Muscle layer of colon (tissue), 2 donors: ENCODE results near the gene COL12A1.
A peak's percentile ranks its signal among the peaks of the same experiment; 100 is the strongest.

Experiments used
- H3K27ac ChIP-seq: one replicate; pipeline ENCODE4 v1.7.0; 2013; ENCODE audit warnings: low read depth, mild to moderate bottlenecking, low read length, moderate library complexity
- H3K27me3 ChIP-seq, 2 donors: one replicate each; pipeline ENCODE4 v1.7.0; 2013; ENCODE audit warnings: low read length in 2 of 2, mild to moderate bottlenecking in 2 of 2; ENCODE audit not compliant: insufficient read depth in 2 of 2, control insufficient read depth in 1 of 2
- H3K36me3 ChIP-seq: one replicate; pipeline ENCODE4 v1.7.0; 2013; ENCODE audit warnings: mild to moderate bottlenecking, low read length; ENCODE audit not compliant: insufficient read depth
- H3K4me1 ChIP-seq: one replicate; pipeline ENCODE4 v1.7.0; 2013; ENCODE audit warnings: mild to moderate bottlenecking, low read length; ENCODE audit not compliant: insufficient read depth
- H3K4me3 ChIP-seq, 2 donors: one replicate each; pipeline ENCODE4 v1.7.0; 2013; ENCODE audit warnings: low read length in 2 of 2, low read depth in 1 of 2, mild to moderate bottlenecking in 1 of 2, moderate library complexity in 1 of 2
- H3K9ac ChIP-seq: one replicate; pipeline ENCODE4 v1.7.0; 2013; ENCODE audit warnings: low read length
- H3K9me3 ChIP-seq: one replicate; pipeline ENCODE4 v1.7.0; 2013; ENCODE audit warnings: mild to moderate bottlenecking, low read length
- donor health status: abdominal sarcoma.
- donor health status: Adenocarcinoma of cecum.

COL12A1 gene

GRCh38 chr6:75171567-75171966 is 34.3 kb downstream of the COL12A1 start:
- H3K9ac ChIP-seq = no peak overlapping the region
- H3K36me3 ChIP-seq = peaks cover 15% of the 10 kb centered on the region
- H3K27me3 ChIP-seq = no peaks in the 10 kb centered on the region
- no peak overlapping the region for H3K27ac ChIP-seq
- no peaks in the 10 kb centered on the region for H3K9me3 ChIP-seq
- no peak overlapping the region for H3K4me3 ChIP-seq
- H3K4me1 ChIP-seq = peaks cover 27% of the 10 kb centered on the region

- H3K9me3 ChIP-seq = no peaks in the 10 kb centered on the region
- H3K4me3 ChIP-seq = no peak overlapping the region
- H3K9ac ChIP-seq = no peak overlapping the region
- H3K4me1 ChIP-seq = peaks cover 27% of the 10 kb centered on the region
- H3K27ac ChIP-seq = peak overlapping the region; percentile 12
- no peaks in the 10 kb centered on the region for H3K27me3 ChIP-seq
- H3K36me3 ChIP-seq = peaks cover 9% of the 10 kb centered on the region
Observed at GRCh38 chr6:75170691-75171560, 34.9 kb downstream of the COL12A1 start.

- H3K9ac ChIP-seq = no peak overlapping the region
- peaks cover 11% of the 10 kb centered on the region for H3K36me3 ChIP-seq
- no peaks in the 10 kb centered on the region for H3K27me3 ChIP-seq
- no peak overlapping the region for H3K4me3 ChIP-seq
- H3K27ac ChIP-seq = no peak overlapping the region
- peaks cover 4% of the 10 kb centered on the region for H3K9me3 ChIP-seq
- H3K4me1 ChIP-seq = peaks cover 27% of the 10 kb centered on the region
Observed at GRCh38 chr6:75169689-75170586, 35.9 kb downstream of the COL12A1 start.

- no peak overlapping the region for H3K27ac ChIP-seq
- peaks cover 11% of the 10 kb centered on the region for H3K36me3 ChIP-seq
Observed at GRCh38 chr6:75167851-75168250, 38.0 kb downstream of the COL12A1 start.

GRCh38 chr6:75167325-75167724 is 38.5 kb downstream of the COL12A1 start:
- Histone ChIP-seq H3K36me3 (peaks cover 11% of the 10 kb centered on the region), H3K27ac (no peak overlapping the region), H3K4me1 (peaks cover 27% of the 10 kb centered on the region), H3K9me3 (peaks cover 4% of the 10 kb centered on the region), H3K27me3 (no peaks in the 10 kb centered on the region), H3K4me3 (no peak overlapping the region), H3K9ac (no peak overlapping the region)

More at GRCh38 chr6:75167851-75168250, 38.0 kb downstream of the COL12A1 start:
- Histone ChIP-seq H3K4me1 (peaks cover 27% of the 10 kb centered on the region), H3K4me3 (no peak overlapping the region), H3K27me3 (no peaks in the 10 kb centered on the region), H3K9ac (no peak overlapping the region), H3K9me3 (peaks cover 4% of the 10 kb centered on the region)

- H3K27me3 ChIP-seq = no peaks in the 10 kb centered on the region
- no peak overlapping the region for H3K9ac ChIP-seq
- H3K27ac ChIP-seq = no peak overlapping the region
- no peak overlapping the region for H3K4me3 ChIP-seq
- peaks cover 11% of the 10 kb centered on the region for H3K36me3 ChIP-seq
- H3K9me3 ChIP-seq = peaks cover 4% of the 10 kb centered on the region
- H3K4me1 ChIP-seq = peaks cover 27% of the 10 kb centered on the region
Observed at GRCh38 chr6:75166773-75167172, 39.1 kb downstream of the COL12A1 start.

- peaks cover 11% of the 10 kb centered on the region for H3K36me3 ChIP-seq
- no peaks in the 10 kb centered on the region for H3K27me3 ChIP-seq
- no peak overlapping the region for H3K27ac ChIP-seq
- H3K9ac ChIP-seq = no peak overlapping the region
- H3K4me3 ChIP-seq = no peak overlapping the region
- H3K9me3 ChIP-seq = peaks cover 4% of the 10 kb centered on the region
- H3K4me1 ChIP-seq = peaks cover 21% of the 10 kb centered on the region
Observed at GRCh38 chr6:75166236-75166635, 39.6 kb downstream of the COL12A1 start.

GRCh38 chr6:75158176-75158575 is 47.7 kb downstream of the COL12A1 start:
- H3K4me1 ChIP-seq = peaks cover 4% of the 10 kb centered on the region
- peaks cover 4% of the 10 kb centered on the region for H3K36me3 ChIP-seq
- H3K9ac ChIP-seq = no peak overlapping the region
- H3K4me3 ChIP-seq = no peak overlapping the region
- no peak overlapping the region for H3K27ac ChIP-seq
- H3K27me3 ChIP-seq = no peaks in the 10 kb centered on the region
- no peaks in the 10 kb centered on the region for H3K9me3 ChIP-seq

- H3K4me3 ChIP-seq = no peak overlapping the region
- no peaks in the 10 kb centered on the region for H3K27me3 ChIP-seq
- peaks cover 4% of the 10 kb centered on the region for H3K4me1 ChIP-seq
- no peak overlapping the region for H3K9ac ChIP-seq
- H3K9me3 ChIP-seq = no peaks in the 10 kb centered on the region
- H3K36me3 ChIP-seq = peaks cover 5% of the 10 kb centered on the region
- no peak overlapping the region for H3K27ac ChIP-seq
Observed at GRCh38 chr6:75157336-75157735, 48.5 kb downstream of the COL12A1 start.

- H3K4me1 ChIP-seq = peaks cover 4% of the 10 kb centered on the region
- H3K4me3 ChIP-seq = no peak overlapping the region
- no peaks in the 10 kb centered on the region for H3K27me3 ChIP-seq
- H3K27ac ChIP-seq = no peak overlapping the region
- peaks cover 13% of the 10 kb centered on the region for H3K36me3 ChIP-seq
- no peak overlapping the region for H3K9ac ChIP-seq
- H3K9me3 ChIP-seq = no peaks in the 10 kb centered on the region
Observed at GRCh38 chr6:75156186-75156878, 49.5 kb downstream of the COL12A1 start.

- H3K36me3 ChIP-seq = peaks cover 13% of the 10 kb centered on the region
- H3K9ac ChIP-seq = no peak overlapping the region
- H3K27ac ChIP-seq = no peak overlapping the region
- no peaks in the 10 kb centered on the region for H3K9me3 ChIP-seq
- H3K27me3 ChIP-seq = no peaks in the 10 kb centered on the region
- H3K4me3 ChIP-seq = no peak overlapping the region
- H3K4me1 ChIP-seq = peaks cover 4% of the 10 kb centered on the region
Observed at GRCh38 chr6:75155631-75156030, 50.2 kb downstream of the COL12A1 start.
